ENCODE results near the gene POLR2J3. TPM values are rescaled to one million over a fixed set of nuclear protein-coding genes. Genes with fewer than 3 reads are reported as not detected.
"Not testable (repeated sequence)": the region's sequence is repeated elsewhere in the genome, so short reads cannot be mapped to it uniquely, and the experiment has no call there.

The POLR2J3 gene
- total and polyA plus RNA-seq, 2 donors: 26.3 to 75.2 TPM

- H3K4me3 ChIP-seq (ENCODE audit: low read length in 2 of 2); DNase-seq (ENCODE audit: low read depth in 6 of 9, low spot score in 9 of 9); H3K9me3 ChIP-seq (ENCODE audit: control insufficient read depth in 2 of 2, insufficient read depth in 1 of 2, low read length in 1 of 2); H3K36me3 ChIP-seq (ENCODE audit: control insufficient read depth in 2 of 2, insufficient read depth in 2 of 2, low read length in 1 of 2); H3K27ac ChIP-seq (ENCODE audit: low read depth in 1 of 2, low read length in 1 of 2); H3K27me3 ChIP-seq (ENCODE audit: control insufficient read depth in 2 of 2, insufficient read depth in 1 of 2, low read length in 1 of 2); H3K4me1 ChIP-seq (ENCODE audit: control insufficient read depth in 2 of 2, insufficient read depth in 2 of 2, low read length in 2 of 2): not testable (repeated sequence)
- WGBS: 56% methylated on average over 4 of the region's 8 CpGs
These were observed 37.2 kb downstream of the POLR2J3 start for GRCh38 chr7:102535062-102535615.

- H3K27me3 ChIP-seq (ENCODE audit: control insufficient read depth in 2 of 2, insufficient read depth in 1 of 2, low read length in 1 of 2); DNase-seq (ENCODE audit: low read depth in 6 of 9, low spot score in 9 of 9); H3K4me3 ChIP-seq (ENCODE audit: low read length in 2 of 2); H3K4me1 ChIP-seq (ENCODE audit: control insufficient read depth in 2 of 2, insufficient read depth in 2 of 2, low read length in 2 of 2); H3K9me3 ChIP-seq (ENCODE audit: control insufficient read depth in 2 of 2, insufficient read depth in 1 of 2, low read length in 1 of 2); H3K36me3 ChIP-seq (ENCODE audit: control insufficient read depth in 2 of 2, insufficient read depth in 2 of 2, low read length in 1 of 2); H3K27ac ChIP-seq (ENCODE audit: low read depth in 1 of 2, low read length in 1 of 2): not testable (repeated sequence)
- over 99% methylated on average over 2 of the region's 2 CpGs for WGBS
These were observed 40.3 kb downstream of the POLR2J3 start for GRCh38 chr7:102532127-102532526.

GRCh38 chr7:102531583-102531982 lies 40.8 kb downstream of the POLR2J3 start:
- not testable (repeated sequence) for H3K4me3 ChIP-seq (ENCODE audit: low read length in 2 of 2); H3K9me3 ChIP-seq (ENCODE audit: control insufficient read depth in 2 of 2, insufficient read depth in 1 of 2, low read length in 1 of 2); H3K4me1 ChIP-seq (ENCODE audit: control insufficient read depth in 2 of 2, insufficient read depth in 2 of 2, low read length in 2 of 2); H3K27ac ChIP-seq (ENCODE audit: low read depth in 1 of 2, low read length in 1 of 2); H3K27me3 ChIP-seq (ENCODE audit: control insufficient read depth in 2 of 2, insufficient read depth in 1 of 2, low read length in 1 of 2); DNase-seq (ENCODE audit: low read depth in 6 of 9, low spot score in 9 of 9); H3K36me3 ChIP-seq (ENCODE audit: control insufficient read depth in 2 of 2, insufficient read depth in 2 of 2, low read length in 1 of 2)
- no CpG with 5 or more reads among the region's 7 CpGs for WGBS

- H3K9me3 ChIP-seq (ENCODE audit: control insufficient read depth in 2 of 2, insufficient read depth in 1 of 2, low read length in 1 of 2); H3K27ac ChIP-seq (ENCODE audit: low read depth in 1 of 2, low read length in 1 of 2); DNase-seq (ENCODE audit: low read depth in 6 of 9, low spot score in 9 of 9); H3K27me3 ChIP-seq (ENCODE audit: control insufficient read depth in 2 of 2, insufficient read depth in 1 of 2, low read length in 1 of 2); H3K4me1 ChIP-seq (ENCODE audit: control insufficient read depth in 2 of 2, insufficient read depth in 2 of 2, low read length in 2 of 2); H3K36me3 ChIP-seq (ENCODE audit: control insufficient read depth in 2 of 2, insufficient read depth in 2 of 2, low read length in 1 of 2); H3K4me3 ChIP-seq (ENCODE audit: low read length in 2 of 2): not testable (repeated sequence)
- 100% methylated on average over 3 of the region's 13 CpGs for WGBS
These were observed 44.3 kb downstream of the POLR2J3 start for GRCh38 chr7:102527822-102528793.

GRCh38 chr7:102527182-102527581 lies 45.2 kb downstream of the POLR2J3 start:
- H3K4me3 ChIP-seq (ENCODE audit: low read length in 2 of 2); H3K27me3 ChIP-seq (ENCODE audit: control insufficient read depth in 2 of 2, insufficient read depth in 1 of 2, low read length in 1 of 2); H3K36me3 ChIP-seq (ENCODE audit: control insufficient read depth in 2 of 2, insufficient read depth in 2 of 2, low read length in 1 of 2); H3K4me1 ChIP-seq (ENCODE audit: control insufficient read depth in 2 of 2, insufficient read depth in 2 of 2, low read length in 2 of 2); DNase-seq (ENCODE audit: low read depth in 6 of 9, low spot score in 9 of 9); H3K9me3 ChIP-seq (ENCODE audit: control insufficient read depth in 2 of 2, insufficient read depth in 1 of 2, low read length in 1 of 2); H3K27ac ChIP-seq (ENCODE audit: low read depth in 1 of 2, low read length in 1 of 2): not testable (repeated sequence)
- WGBS: 98% methylated on average over 1 of the region's 8 CpGs

- not testable (repeated sequence) for H3K9me3 ChIP-seq (ENCODE audit: control insufficient read depth in 2 of 2, insufficient read depth in 1 of 2, low read length in 1 of 2); H3K27me3 ChIP-seq (ENCODE audit: control insufficient read depth in 2 of 2, insufficient read depth in 1 of 2, low read length in 1 of 2); H3K4me3 ChIP-seq (ENCODE audit: low read length in 2 of 2); DNase-seq (ENCODE audit: low read depth in 6 of 9, low spot score in 9 of 9); H3K4me1 ChIP-seq (ENCODE audit: control insufficient read depth in 2 of 2, insufficient read depth in 2 of 2, low read length in 2 of 2); H3K27ac ChIP-seq (ENCODE audit: low read depth in 1 of 2, low read length in 1 of 2); H3K36me3 ChIP-seq (ENCODE audit: control insufficient read depth in 2 of 2, insufficient read depth in 2 of 2, low read length in 1 of 2)
- WGBS: 81% methylated on average over 1 of the region's 2 CpGs
These were observed 47.6 kb downstream of the POLR2J3 start for GRCh38 chr7:102524803-102525202.

- H3K27me3 ChIP-seq (ENCODE audit: control insufficient read depth in 2 of 2, insufficient read depth in 1 of 2, low read length in 1 of 2); DNase-seq (ENCODE audit: low read depth in 6 of 9, low spot score in 9 of 9); H3K4me1 ChIP-seq (ENCODE audit: control insufficient read depth in 2 of 2, insufficient read depth in 2 of 2, low read length in 2 of 2); H3K4me3 ChIP-seq (ENCODE audit: low read length in 2 of 2); H3K36me3 ChIP-seq (ENCODE audit: control insufficient read depth in 2 of 2, insufficient read depth in 2 of 2, low read length in 1 of 2); H3K9me3 ChIP-seq (ENCODE audit: control insufficient read depth in 2 of 2, insufficient read depth in 1 of 2, low read length in 1 of 2); H3K27ac ChIP-seq (ENCODE audit: low read depth in 1 of 2, low read length in 1 of 2): not testable (repeated sequence)
- WGBS: 99% methylated on average over 4 of the region's 5 CpGs
These were observed 51.6 kb downstream of the POLR2J3 start for GRCh38 chr7:102520797-102521196.

GRCh38 chr7:102517550-102518147 lies 54.7 kb downstream of the POLR2J3 start, which contains the start of gene RASA4B:
TSS of gene RASA4B (minus strand) at chr7:102517777. CDS start at chr7:102517710, 67 bp downstream.
- not testable (repeated sequence) for H3K9me3 ChIP-seq (ENCODE audit: control insufficient read depth in 2 of 2, insufficient read depth in 1 of 2, low read length in 1 of 2); H3K4me3 ChIP-seq (ENCODE audit: low read length in 2 of 2); H3K27me3 ChIP-seq (ENCODE audit: control insufficient read depth in 2 of 2, insufficient read depth in 1 of 2, low read length in 1 of 2); H3K36me3 ChIP-seq (ENCODE audit: control insufficient read depth in 2 of 2, insufficient read depth in 2 of 2, low read length in 1 of 2); DNase-seq (ENCODE audit: low read depth in 6 of 9, low spot score in 9 of 9); H3K4me1 ChIP-seq (ENCODE audit: control insufficient read depth in 2 of 2, insufficient read depth in 2 of 2, low read length in 2 of 2); H3K27ac ChIP-seq (ENCODE audit: low read depth in 1 of 2, low read length in 1 of 2)
- under 1% methylated on average over 13 of the region's 61 CpGs for WGBS

All from thymus (tissue), 11 donors.